HG03354 (cell line): ENCODE measurements around the gene KIF20B.
"Not testable (repeated sequence)": the region's sequence is repeated elsewhere in the genome, so short reads cannot be mapped to it uniquely, and the experiment has no call there.

Source experiments
- ATAC-seq: cut with Tn5 transposase; IDR thresholded peaks from one replicate; pipeline ENCODE4 v1.9.1; 2021; ENCODE audit warnings: mild to moderate bottlenecking; ENCODE audit not compliant: unreplicated experiment, poor library complexity, severe bottlenecking

Gene KIF20B

GRCh38 chr10:89755374-89755773, 54.0 kb downstream of the KIF20B start:
- ATAC-seq, result no peak

- ATAC-seq, result no peak
Observed at GRCh38 chr10:89759531-89759930, 58.1 kb downstream of the KIF20B start.

GRCh38 chr10:89763671-89764070, 62.3 kb downstream of the KIF20B start:
- not testable (repeated sequence) for ATAC-seq

- ATAC-seq, result no peak
Observed at GRCh38 chr10:89771684-89772083, 70.3 kb downstream of the KIF20B start.

GRCh38 chr10:89773081-89773480, 71.7 kb downstream of the KIF20B start:
- no peak for ATAC-seq

GRCh38 chr10:89776665-89777064, 75.3 kb downstream of the KIF20B start:
- ATAC-seq, result no peak

- ATAC-seq, result no peak
Observed at GRCh38 chr10:89782470-89782869, 81.1 kb downstream of the KIF20B start.

GRCh38 chr10:89783406-89783805, 82.0 kb downstream of the KIF20B start:
- no peak for ATAC-seq

- no peak for ATAC-seq
Observed at GRCh38 chr10:89785095-89785494, 83.7 kb downstream of the KIF20B start.

GRCh38 chr10:89789188-89789877, 87.9 kb downstream of the KIF20B start:
- ATAC-seq, result no peak

- no peak for ATAC-seq
Observed at GRCh38 chr10:89792187-89792586, 90.8 kb downstream of the KIF20B start.

- peak; percentile 87 for ATAC-seq
Observed at GRCh38 chr10:89793649-89794254, 92.4 kb downstream of the KIF20B start.

- peak; percentile 66 for ATAC-seq
Observed at GRCh38 chr10:89795840-89796239, 94.5 kb downstream of the KIF20B start.

GRCh38 chr10:89798092-89798491, 96.7 kb downstream of the KIF20B start:
- ATAC-seq, result no peak

GRCh38 chr10:89799573-89799972, 98.2 kb downstream of the KIF20B start:
- ATAC-seq, result no peak

- ATAC-seq, result peak; percentile 92
Observed at GRCh38 chr10:89805599-89806013, 104.2 kb downstream of the KIF20B start.

GRCh38 chr10:89808842-89809241, 107.5 kb downstream of the KIF20B start:
- no peak for ATAC-seq

- ATAC-seq, result no peak
Observed at GRCh38 chr10:89809766-89810165, 108.4 kb downstream of the KIF20B start.

GRCh38 chr10:89810908-89811525, 109.6 kb downstream of the KIF20B start:
- no peak for ATAC-seq

GRCh38 chr10:89813546-89813945, 112.2 kb downstream of the KIF20B start:
- peak; percentile 47 for ATAC-seq

- peak; percentile 46 for ATAC-seq
Observed at GRCh38 chr10:89814278-89814677, 112.9 kb downstream of the KIF20B start.
